ENCODE measurements around the gene SERHL2.
"Not testable (repeated sequence)": the region's sequence is repeated elsewhere in the genome, so short reads cannot be mapped to it uniquely, and the experiment has no call there.

The SERHL2 gene

GRCh38 chr22:42536634-42537033, 17.1 kb upstream of the SERHL2 start:
- not testable (repeated sequence) for H3K9me3 ChIP-seq (ENCODE audit: insufficient read depth, low read depth, low read length); H3K36me3 ChIP-seq (ENCODE audit: insufficient read depth, low read length); H3K27ac ChIP-seq (ENCODE audit: low read depth, low read length); H3K4me1 ChIP-seq (ENCODE audit: insufficient read depth, low read length); H3K27me3 ChIP-seq (ENCODE audit: insufficient read depth, low read length); H3K4me3 ChIP-seq (ENCODE audit: low read length); H3K9ac ChIP-seq (ENCODE audit: low read depth, low read length)
- 95% methylated on average over 18 of the region's 18 CpGs for WGBS

- not testable (repeated sequence) for H3K27me3 ChIP-seq (ENCODE audit: insufficient read depth, low read length); H3K4me3 ChIP-seq (ENCODE audit: low read length); H3K4me1 ChIP-seq (ENCODE audit: insufficient read depth, low read length); H3K27ac ChIP-seq (ENCODE audit: low read depth, low read length); H3K36me3 ChIP-seq (ENCODE audit: insufficient read depth, low read length); H3K9me3 ChIP-seq (ENCODE audit: insufficient read depth, low read depth, low read length); H3K9ac ChIP-seq (ENCODE audit: low read depth, low read length)
- WGBS = 92% methylated on average over 10 of the region's 14 CpGs
Measured at GRCh38 chr22:42537199-42537831, 16.4 kb upstream of the SERHL2 start.

- not testable (repeated sequence) for H3K27me3 ChIP-seq (ENCODE audit: insufficient read depth, low read length); H3K36me3 ChIP-seq (ENCODE audit: insufficient read depth, low read length); H3K4me1 ChIP-seq (ENCODE audit: insufficient read depth, low read length); H3K9ac ChIP-seq (ENCODE audit: low read depth, low read length); H3K27ac ChIP-seq (ENCODE audit: low read depth, low read length); H3K4me3 ChIP-seq (ENCODE audit: low read length); H3K9me3 ChIP-seq (ENCODE audit: insufficient read depth, low read depth, low read length)
- WGBS = 83% methylated on average over 10 of the region's 11 CpGs
Measured at GRCh38 chr22:42539236-42539771, 14.5 kb upstream of the SERHL2 start.

GRCh38 chr22:42544686-42545085, 9.1 kb upstream of the SERHL2 start:
- 72% methylated on average over 2 of the region's 2 CpGs for WGBS
- H3K27me3 ChIP-seq (ENCODE audit: insufficient read depth, low read length) = no peaks in the 10 kb centered on the region
- no peak overlapping the region for H3K9ac ChIP-seq (ENCODE audit: low read depth, low read length)
- H3K4me1 ChIP-seq (ENCODE audit: insufficient read depth, low read length) = peaks cover 7% of the 10 kb centered on the region; the same call in 1 of the 2 replicates
- H3K9me3 ChIP-seq (ENCODE audit: insufficient read depth, low read depth, low read length) = no peaks in the 10 kb centered on the region
- no peak overlapping the region for H3K27ac ChIP-seq (ENCODE audit: low read depth, low read length)
- no peaks in the 10 kb centered on the region for H3K36me3 ChIP-seq (ENCODE audit: insufficient read depth, low read length)
- no peak overlapping the region for H3K4me3 ChIP-seq (ENCODE audit: low read length)

GRCh38 chr22:42547562-42547961, 6.2 kb upstream of the SERHL2 start:
- 93% methylated on average over 8 of the region's 9 CpGs for WGBS
- H3K9ac ChIP-seq (ENCODE audit: low read depth, low read length) = no peak overlapping the region
- H3K4me1 ChIP-seq (ENCODE audit: insufficient read depth, low read length) = peaks cover 7% of the 10 kb centered on the region; the same call in 1 of the 2 replicates
- no peaks in the 10 kb centered on the region for H3K36me3 ChIP-seq (ENCODE audit: insufficient read depth, low read length)
- H3K27me3 ChIP-seq (ENCODE audit: insufficient read depth, low read length) = no peaks in the 10 kb centered on the region; the same call in 1 of the 2 replicates
- no peak overlapping the region for H3K4me3 ChIP-seq (ENCODE audit: low read length)
- 0 out of 2 replicates have a peak, but pooled peaks cover 3% of the 10 kb centered on the region for H3K9me3 ChIP-seq (ENCODE audit: insufficient read depth, low read depth, low read length)
- no peak overlapping the region for H3K27ac ChIP-seq (ENCODE audit: low read depth, low read length)

GRCh38 chr22:42548126-42548525, 5.6 kb upstream of the SERHL2 start:
- H3K4me1 ChIP-seq (ENCODE audit: insufficient read depth, low read length); H3K9me3 ChIP-seq (ENCODE audit: insufficient read depth, low read depth, low read length); H3K9ac ChIP-seq (ENCODE audit: low read depth, low read length); H3K27me3 ChIP-seq (ENCODE audit: insufficient read depth, low read length); H3K4me3 ChIP-seq (ENCODE audit: low read length); H3K36me3 ChIP-seq (ENCODE audit: insufficient read depth, low read length); H3K27ac ChIP-seq (ENCODE audit: low read depth, low read length): not testable (repeated sequence)
- 86% methylated on average over 6 of the region's 6 CpGs for WGBS

GRCh38 chr22:42548597-42549330, 5.0 kb upstream of the SERHL2 start:
- 0 out of 2 replicates have a peak, but pooled peaks cover 3% of the 10 kb centered on the region for H3K9me3 ChIP-seq (ENCODE audit: insufficient read depth, low read depth, low read length)
- peaks cover 7% of the 10 kb centered on the region; the same call in 1 of the 2 replicates for H3K4me1 ChIP-seq (ENCODE audit: insufficient read depth, low read length)
- no peak overlapping the region for H3K27ac ChIP-seq (ENCODE audit: low read depth, low read length)
- H3K36me3 ChIP-seq (ENCODE audit: insufficient read depth, low read length) = no peaks in the 10 kb centered on the region
- no peak overlapping the region for H3K4me3 ChIP-seq (ENCODE audit: low read length)
- 85% methylated on average over 17 of the region's 19 CpGs for WGBS
- H3K9ac ChIP-seq (ENCODE audit: low read depth, low read length) = no peak overlapping the region
- H3K27me3 ChIP-seq (ENCODE audit: insufficient read depth, low read length) = peaks cover 6% of the 10 kb centered on the region

- H3K27me3 ChIP-seq (ENCODE audit: insufficient read depth, low read length) = peaks cover 12% of the 10 kb centered on the region
- H3K36me3 ChIP-seq (ENCODE audit: insufficient read depth, low read length) = no peaks in the 10 kb centered on the region
- 0 out of 2 replicates have a peak, but pooled peaks cover 3% of the 10 kb centered on the region for H3K9me3 ChIP-seq (ENCODE audit: insufficient read depth, low read depth, low read length)
- 82% methylated on average over 11 of the region's 11 CpGs for WGBS
- no peak overlapping the region for H3K9ac ChIP-seq (ENCODE audit: low read depth, low read length)
- peaks cover 7% of the 10 kb centered on the region; the same call in 1 of the 2 replicates for H3K4me1 ChIP-seq (ENCODE audit: insufficient read depth, low read length)
- H3K4me3 ChIP-seq (ENCODE audit: low read length) = no peak overlapping the region
- H3K27ac ChIP-seq (ENCODE audit: low read depth, low read length) = no peak overlapping the region
Measured at GRCh38 chr22:42549331-42550060, 4.3 kb upstream of the SERHL2 start.

GRCh38 chr22:42552294-42552647, 1.5 kb upstream of the SERHL2 start:
- not testable (repeated sequence) for H3K4me3 ChIP-seq (ENCODE audit: low read length)
- H3K27me3 ChIP-seq (ENCODE audit: insufficient read depth, low read length) = peaks cover 12% of the 10 kb centered on the region

GRCh38 chr22:42560381-42560780, 6.6 kb downstream of the SERHL2 start:
- Histone ChIP-seq H3K27ac (ENCODE audit: low read depth, low read length) (no peak overlapping the region), H3K27me3 (ENCODE audit: insufficient read depth, low read length) (no peaks in the 10 kb centered on the region), H3K9me3 (ENCODE audit: insufficient read depth, low read depth, low read length) (no peaks in the 10 kb centered on the region), H3K4me3 (ENCODE audit: low read length) (no peak overlapping the region), H3K9ac (ENCODE audit: low read depth, low read length) (no peak overlapping the region), H3K4me1 (ENCODE audit: insufficient read depth, low read length) (no peaks in the 10 kb centered on the region), H3K36me3 (ENCODE audit: insufficient read depth, low read length) (no peaks in the 10 kb centered on the region)
- WGBS = 95% methylated on average over 8 of the region's 8 CpGs

More at GRCh38 chr22:42552294-42552647, 1.5 kb upstream of the SERHL2 start:
- WGBS = 92% methylated on average over 5 of the region's 6 CpGs
- H3K9ac ChIP-seq (ENCODE audit: low read depth, low read length); H3K27ac ChIP-seq (ENCODE audit: low read depth, low read length); H3K9me3 ChIP-seq (ENCODE audit: insufficient read depth, low read depth, low read length); H3K4me1 ChIP-seq (ENCODE audit: insufficient read depth, low read length); H3K36me3 ChIP-seq (ENCODE audit: insufficient read depth, low read length): not testable (repeated sequence)

GRCh38 chr22:42560781-42561180, 7.0 kb downstream of the SERHL2 start:
- Histone ChIP-seq H3K27me3 (ENCODE audit: insufficient read depth, low read length) (no peaks in the 10 kb centered on the region), H3K9ac (ENCODE audit: low read depth, low read length) (no peak overlapping the region), H3K4me3 (ENCODE audit: low read length) (no peak overlapping the region), H3K27ac (ENCODE audit: low read depth, low read length) (no peak overlapping the region), H3K36me3 (ENCODE audit: insufficient read depth, low read length) (no peaks in the 10 kb centered on the region), H3K9me3 (ENCODE audit: insufficient read depth, low read depth, low read length) (no peaks in the 10 kb centered on the region), H3K4me1 (ENCODE audit: insufficient read depth, low read length) (no peaks in the 10 kb centered on the region)
- 67% methylated on average over 7 of the region's 7 CpGs for WGBS
